ENCODE measurements around the gene FAM229B. TPM values are rescaled to one million over a fixed set of nuclear protein-coding genes. Genes with fewer than 3 reads are reported as not detected.
A peak's percentile ranks its signal among the peaks of the same experiment; 100 is the strongest.
"Not testable (repeated sequence)": the region's sequence is repeated elsewhere in the genome, so short reads cannot be mapped to it uniquely, and the experiment has no call there.

FAM229B gene, protein sequence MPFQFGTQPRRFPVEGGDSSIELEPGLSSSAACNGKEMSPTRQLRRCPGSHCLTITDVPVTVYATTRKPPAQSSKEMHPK
- 1 to 10 TPM in 1 of 2 donors, under 1 TPM in 1; 0.49 to 3.3 TPM for total RNA-seq
- long read RNA-seq = 0 reads

DNA sequence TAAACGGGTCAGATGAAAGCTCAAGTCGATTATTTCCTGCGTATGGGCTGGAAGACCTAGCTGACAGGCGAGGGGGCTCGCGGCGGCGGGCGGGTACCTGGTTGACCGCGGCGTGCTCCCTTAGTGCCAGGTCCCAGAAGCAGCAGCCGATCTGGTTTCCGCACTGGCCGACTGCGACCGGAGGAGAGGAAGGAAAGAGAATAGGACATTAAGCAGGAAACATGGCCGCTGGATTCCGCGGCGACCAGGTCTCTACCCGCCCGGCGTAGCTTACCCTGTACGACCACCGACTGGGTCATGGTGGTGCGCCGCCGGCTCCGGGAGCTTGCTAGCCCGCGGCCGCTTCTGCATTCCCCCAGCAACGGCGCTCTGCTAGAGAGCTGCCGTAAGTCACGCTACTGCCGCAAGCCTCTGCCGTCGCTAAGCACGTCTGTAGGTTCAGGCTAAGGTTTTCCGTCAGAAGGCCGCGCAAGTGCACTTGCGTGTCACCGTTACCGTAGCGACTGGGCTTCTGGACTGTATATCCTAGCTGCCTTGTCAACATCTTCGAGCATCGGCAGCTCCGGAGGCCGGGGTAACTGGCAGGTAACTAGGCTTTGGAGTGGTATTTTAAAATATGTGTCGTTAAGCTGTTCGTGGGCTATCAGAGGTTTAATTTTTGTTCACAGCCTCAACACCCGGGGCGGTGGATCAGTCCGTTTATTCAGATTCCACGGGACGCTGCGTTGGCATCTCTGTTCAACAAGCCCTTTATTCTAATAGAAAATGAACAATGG lies at the start of gene FAM229B, which contains the start of gene TUBE1:
Gene FAM229B (plus strand): TSS at position 456 of the 776 bp plus-strand sequence. CDS start 11,693 bp downstream, outside the sequence.
Gene TUBE1 (minus strand): TSS at position 347 of the 776 bp plus-strand sequence. CDS start 48 bp downstream, at position 299.
- intact Hi-C loops (cut with DNase I, micrococcal nuclease) = no loop called here
- DNase-seq = peak; percentile 93 to 96
- ATAC-seq = peak; percentile 99

DNA sequence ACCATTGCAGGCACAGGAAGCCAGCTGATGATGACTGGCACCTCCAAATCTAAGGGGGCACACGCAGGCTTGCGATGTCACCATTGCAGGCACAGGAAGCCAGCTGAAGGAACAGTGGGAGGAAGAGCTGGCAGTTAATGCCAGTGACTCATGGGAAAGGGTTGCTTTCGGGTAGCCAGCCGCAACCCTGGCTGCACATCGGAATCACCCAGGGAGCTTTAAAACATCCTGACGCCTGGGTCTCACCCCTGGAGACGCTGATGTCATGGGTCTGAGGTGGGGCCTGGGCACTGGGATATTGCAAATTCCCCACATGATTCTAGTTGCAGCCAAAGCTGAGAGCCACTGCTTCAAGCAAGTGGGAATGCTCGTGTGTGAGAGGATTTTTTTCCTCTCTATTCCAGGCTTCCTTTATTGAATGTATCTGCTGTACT lies 49.6 kb upstream of the FAM229B start:
- ATAC-seq = no peak
- intact Hi-C loops (cut with DNase I, micrococcal nuclease) = no loop called here
- DNase-seq = peak in 1 of 2 donors; percentile 46

DNA sequence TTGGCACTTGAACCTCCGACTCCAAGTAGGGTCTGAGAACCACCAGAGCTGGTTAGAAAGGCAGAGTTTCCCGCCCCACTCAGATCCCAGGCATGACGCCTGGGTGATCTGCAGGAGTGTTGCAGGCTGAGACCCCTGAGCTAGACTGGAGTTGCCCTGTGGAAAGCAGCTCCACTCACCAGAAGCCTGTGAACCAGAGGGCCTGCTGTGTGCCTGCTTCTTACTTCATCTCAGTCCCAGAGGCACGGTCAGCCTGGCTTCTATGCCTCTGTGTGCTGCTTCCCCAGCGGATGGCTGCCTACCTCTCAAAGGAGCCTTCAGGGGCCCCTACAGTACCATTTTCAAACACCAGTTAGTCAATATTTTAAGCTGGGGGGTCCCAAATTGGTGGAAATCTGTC lies 49.1 kb upstream of the FAM229B start:
- intact Hi-C loops (cut with DNase I, micrococcal nuclease) = no loop called here
- ATAC-seq (no peak), DNase-seq (no peak)

DNA sequence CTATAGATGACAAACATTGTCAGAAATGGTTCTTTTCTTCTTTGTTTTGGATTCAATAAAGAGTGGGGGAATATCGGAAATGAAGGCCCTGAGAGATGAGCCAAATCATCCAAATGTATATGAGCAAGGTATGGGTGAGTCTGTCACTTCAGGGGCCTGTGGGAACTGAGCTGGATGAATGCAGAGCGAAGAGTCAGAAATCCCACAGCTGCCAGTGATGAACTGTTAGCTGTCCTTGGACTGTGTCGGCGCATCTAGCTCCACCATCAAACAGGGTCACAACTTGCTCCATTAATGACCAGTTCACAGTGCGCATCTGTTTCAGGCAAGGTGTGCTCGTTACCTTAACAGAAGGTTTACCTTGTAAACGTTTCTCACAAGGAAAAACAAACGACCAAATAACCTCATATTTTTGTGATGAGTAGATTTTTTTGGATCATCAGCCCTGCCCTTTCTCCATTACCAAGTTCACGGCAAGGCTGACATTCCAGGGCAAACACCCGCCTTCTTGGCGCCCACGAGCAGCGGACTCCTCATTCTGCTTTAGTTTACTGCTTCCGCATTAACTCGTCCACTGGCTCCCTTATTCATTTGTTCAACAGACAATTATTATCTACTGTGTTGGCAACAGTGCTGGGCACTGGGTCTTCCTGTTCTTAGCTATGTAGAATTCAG lies 48.5 kb upstream of the FAM229B start:
- no peak for ATAC-seq
- DNase-seq = no peak
- intact Hi-C loops (cut with DNase I, micrococcal nuclease) = no loop called here

DNA sequence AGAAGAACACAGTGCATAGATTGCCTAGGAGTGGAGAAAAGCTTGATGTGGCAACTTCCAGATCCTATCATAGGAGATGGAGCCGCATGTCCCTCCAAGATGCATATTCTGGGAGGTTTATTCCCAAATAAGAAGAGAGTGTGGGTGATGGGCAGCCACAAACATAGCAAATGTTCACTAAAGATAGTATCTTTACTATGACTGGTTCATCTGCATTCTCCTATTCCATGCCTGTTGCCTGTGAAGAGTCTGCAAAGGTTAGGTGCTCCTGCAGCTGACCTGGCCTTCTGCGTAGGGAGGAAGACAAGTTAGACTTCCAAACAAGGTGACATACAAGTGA lies 48.0 kb upstream of the FAM229B start:
- intact Hi-C loops (cut with DNase I, micrococcal nuclease) = no loop called here
- ATAC-seq = no peak

DNA sequence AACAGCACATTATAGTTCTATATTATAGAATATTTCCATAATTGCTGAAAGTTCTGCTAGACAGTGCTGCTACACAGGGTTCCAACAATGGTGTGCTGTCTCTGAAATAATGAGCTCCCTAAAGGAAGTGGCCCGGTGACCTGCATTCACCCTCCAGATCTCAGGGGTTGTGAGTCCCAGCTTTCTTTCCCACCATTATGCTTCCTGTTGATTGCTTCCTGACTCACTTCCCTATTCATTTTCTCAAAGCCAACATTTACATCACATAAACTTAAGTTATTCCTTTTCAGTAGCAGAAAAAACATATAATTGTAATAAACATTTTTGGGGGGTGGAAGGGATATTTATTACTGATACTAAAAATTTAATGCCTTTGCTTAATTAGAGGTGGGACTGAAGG lies 46.4 kb upstream of the FAM229B start:
- intact Hi-C loops (cut with DNase I, micrococcal nuclease) = loop anchor here in 1 of 2 donors (5.0 kb wide), 1 partner anchor 784 kb away; a partner anchor contains a TSS
- ATAC-seq = no peak
- DNase-seq = no peak

More for the DNA sequence above, 48.0 kb upstream of the FAM229B start:
- no peak for DNase-seq

DNA sequence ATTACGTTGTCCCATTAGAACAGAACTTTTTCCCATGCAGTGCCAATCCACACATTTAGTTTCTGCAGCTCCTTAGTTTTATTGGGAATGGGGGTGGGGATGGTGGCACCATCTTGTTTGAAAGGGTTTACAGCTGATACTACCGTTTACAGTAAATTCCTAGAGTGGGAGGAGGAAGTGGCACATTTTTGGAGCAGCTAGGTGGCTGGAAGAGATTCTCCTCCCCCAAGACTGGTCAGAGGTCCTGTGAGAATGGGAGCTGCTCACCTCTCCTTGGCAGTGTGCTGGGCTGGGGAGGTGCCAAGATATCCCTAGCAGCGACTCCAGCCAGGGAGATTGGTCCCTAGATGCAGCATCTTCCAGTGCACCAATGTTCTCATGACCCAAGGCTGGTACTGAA lies 45.9 kb upstream of the FAM229B start:
- intact Hi-C loops (cut with DNase I, micrococcal nuclease) = loop anchor here in 1 of 2 donors (5.0 kb wide), 1 partner anchor 784 kb away; a partner anchor contains a TSS
- ATAC-seq (no peak), DNase-seq (no peak)

DNA sequence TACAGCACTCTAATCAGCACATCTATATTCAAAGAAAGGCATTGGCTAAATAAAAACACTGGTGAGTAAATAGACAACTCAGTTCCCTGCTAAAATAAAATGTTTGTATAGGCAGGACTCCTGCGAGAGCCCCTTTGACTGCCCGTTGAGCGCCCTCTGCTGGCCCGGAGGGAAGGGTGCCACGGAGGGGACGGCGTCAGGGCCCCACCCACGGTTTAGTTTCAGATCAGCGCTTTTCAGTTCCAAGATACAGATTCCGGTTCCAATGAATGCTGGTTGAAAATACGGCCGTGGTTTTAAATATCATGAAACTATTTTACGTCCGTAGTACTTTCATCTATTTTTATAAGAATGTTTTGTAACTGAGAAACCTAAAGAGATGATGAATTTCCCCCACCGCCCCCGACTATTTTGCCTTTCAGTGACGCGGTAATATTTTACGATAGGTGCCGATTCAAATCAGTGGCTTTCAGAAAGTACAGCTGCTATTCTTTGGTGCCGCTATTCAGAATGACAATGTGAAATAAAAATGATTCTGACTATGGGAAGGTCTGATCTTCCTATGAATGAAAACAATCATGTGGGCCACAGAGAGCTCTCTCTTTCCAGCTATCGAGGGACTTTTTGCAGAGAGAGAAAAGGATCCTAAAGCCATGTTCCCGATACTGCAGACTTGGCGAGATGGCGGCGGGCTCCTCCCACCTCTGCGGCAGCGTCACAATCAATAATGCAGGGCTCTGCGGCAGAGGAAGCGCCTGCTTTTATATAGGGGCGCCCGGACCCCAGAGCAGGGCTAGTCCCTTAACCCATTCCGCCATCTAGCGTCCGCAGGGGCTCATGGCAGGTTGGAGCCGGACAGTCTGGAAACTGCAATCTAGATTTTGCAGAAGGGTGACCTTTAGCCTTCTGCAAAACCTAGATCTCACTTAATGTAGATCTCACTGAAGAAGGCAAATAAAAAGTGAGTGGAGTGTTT lies 44.1 kb upstream of the FAM229B start:
- intact Hi-C loops (cut with DNase I, micrococcal nuclease) = loop anchor here in 1 of 2 donors (5.0 kb wide), 1 partner anchor 786 kb away; a partner anchor contains a TSS
- peak; percentile 95 for ATAC-seq
- peak; percentile 83 to 91 for DNase-seq

DNA sequence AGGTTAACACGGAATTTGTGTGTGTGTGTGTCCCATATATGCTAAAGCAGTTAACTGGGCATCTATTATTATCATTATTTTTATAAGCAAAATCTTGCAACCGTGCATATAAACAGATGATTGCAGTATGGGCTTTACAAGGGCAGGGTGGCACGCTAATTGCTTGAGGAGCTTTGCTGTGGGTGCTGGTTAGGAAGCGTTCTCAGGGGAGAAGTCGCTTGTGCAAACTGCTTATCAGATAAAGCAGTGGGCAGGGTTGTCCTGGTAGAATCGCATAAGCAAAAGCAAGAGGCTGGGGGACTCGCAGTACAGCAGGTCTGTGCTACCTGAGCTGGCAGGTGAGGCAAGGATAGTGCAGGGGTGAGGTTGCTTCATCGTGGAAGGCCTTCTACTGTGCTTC lies 43.2 kb upstream of the FAM229B start:
- DNase-seq (no peak), ATAC-seq (no peak)
- intact Hi-C loops (cut with DNase I, micrococcal nuclease) = loop anchor here in 1 of 2 donors (5.0 kb wide), 1 partner anchor 787 kb away; a partner anchor contains a TSS

DNA sequence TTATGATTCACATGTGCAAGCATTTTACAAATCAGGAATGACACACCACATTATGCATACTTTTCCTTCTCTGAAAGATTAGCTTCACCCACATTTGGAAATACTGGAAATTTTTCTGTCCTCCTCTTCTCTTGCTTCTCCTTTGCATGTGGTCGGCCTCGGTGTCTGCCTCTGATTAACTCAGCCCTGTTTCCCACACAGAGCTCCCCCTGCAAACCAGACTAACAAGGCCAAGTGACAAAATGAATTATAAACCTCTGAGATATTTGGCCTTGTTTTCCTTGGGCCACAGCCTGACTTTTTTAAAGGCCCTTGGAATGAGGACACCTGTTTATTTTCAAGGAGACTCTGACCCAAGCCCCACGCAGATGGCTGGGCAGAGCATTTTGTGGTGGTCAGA lies 42.5 kb upstream of the FAM229B start:
- ATAC-seq (no peak), DNase-seq (no peak)
- intact Hi-C loops (cut with DNase I, micrococcal nuclease) = loop anchor here in 1 of 2 donors (5.0 kb wide), 1 partner anchor 788 kb away; a partner anchor contains a TSS

DNA sequence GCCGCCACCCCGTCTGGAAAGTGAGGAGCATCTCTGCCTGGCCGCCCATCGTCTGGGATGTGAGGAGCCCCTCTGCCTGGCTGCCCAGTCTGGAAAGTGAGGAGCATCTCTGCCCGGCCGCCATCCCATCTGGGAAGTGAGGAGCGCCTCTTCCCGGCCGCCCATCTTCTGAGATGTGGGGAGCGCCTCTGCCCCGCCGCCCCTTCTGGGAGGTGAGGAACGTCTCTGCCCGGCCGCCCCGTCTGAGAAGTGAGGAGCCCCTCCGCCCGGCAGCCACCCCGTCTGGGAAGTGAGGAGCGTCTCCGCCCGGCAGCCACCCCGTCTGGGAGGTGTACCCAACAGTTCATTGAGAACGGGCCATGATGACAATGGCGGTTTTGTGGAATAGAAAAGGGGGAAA lies 39.9 kb upstream of the FAM229B start:
- ATAC-seq; DNase-seq; intact Hi-C loops (cut with DNase I, micrococcal nuclease): not testable (repeated sequence)

DNA sequence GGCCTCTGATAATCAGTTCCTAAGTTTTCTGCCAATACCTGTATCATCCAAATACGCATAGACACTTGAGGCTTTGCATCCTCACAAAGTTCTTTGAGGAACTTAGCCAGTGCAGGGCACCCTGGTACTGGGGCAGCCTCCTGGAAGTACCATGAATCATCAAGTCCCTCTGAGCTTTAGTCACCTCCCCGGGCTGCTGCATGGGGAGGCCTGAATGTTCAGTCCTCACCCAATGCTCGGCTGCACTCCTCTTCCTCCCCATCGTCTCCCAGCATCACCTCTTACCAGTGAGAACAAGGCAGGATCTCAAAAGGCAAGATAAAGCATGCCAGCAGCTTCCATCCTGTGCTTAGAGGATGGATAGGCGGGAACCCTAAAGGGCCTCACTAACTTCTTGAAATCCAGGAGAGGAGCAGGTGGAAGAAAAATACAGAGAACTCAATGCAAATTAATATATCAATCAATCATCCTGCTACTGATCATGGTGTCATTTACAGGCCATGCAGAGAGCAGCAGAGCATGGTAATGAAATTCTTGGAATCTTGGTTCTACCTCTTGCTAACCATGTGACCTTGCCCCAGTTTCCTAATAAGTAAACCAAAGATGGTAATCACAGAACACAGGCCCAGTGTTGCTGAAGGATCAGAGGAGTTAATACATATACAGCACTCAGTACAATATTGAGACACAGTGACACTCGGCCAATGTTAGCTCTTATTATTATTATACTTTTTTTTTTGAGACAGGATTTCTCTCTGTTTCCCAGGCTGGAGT lies 38.2 kb upstream of the FAM229B start:
- no peak for DNase-seq
- intact Hi-C loops (cut with DNase I, micrococcal nuclease) = no loop called here
- ATAC-seq = no peak

DNA sequence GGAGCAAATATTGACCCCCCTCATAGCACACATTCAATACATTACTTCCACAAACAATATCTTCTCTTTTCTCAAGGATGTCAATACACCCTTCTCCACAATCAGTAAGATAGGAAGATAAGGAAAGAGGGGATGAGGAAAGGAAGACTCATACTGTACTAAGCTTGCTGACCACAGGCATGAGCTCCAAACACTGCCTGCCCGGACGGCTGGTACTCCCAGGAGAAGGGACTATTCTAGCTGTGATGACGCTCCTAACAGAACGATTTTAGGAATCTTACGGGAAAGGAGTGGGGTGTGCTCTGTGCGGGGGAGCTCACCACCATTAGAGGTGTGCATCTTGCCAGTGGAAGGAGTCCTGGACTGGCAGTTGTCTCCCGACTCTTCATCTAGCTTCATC lies 37.4 kb upstream of the FAM229B start:
- intact Hi-C loops (cut with DNase I, micrococcal nuclease) = no loop called here
- no peak for DNase-seq
- no peak for ATAC-seq

DNA sequence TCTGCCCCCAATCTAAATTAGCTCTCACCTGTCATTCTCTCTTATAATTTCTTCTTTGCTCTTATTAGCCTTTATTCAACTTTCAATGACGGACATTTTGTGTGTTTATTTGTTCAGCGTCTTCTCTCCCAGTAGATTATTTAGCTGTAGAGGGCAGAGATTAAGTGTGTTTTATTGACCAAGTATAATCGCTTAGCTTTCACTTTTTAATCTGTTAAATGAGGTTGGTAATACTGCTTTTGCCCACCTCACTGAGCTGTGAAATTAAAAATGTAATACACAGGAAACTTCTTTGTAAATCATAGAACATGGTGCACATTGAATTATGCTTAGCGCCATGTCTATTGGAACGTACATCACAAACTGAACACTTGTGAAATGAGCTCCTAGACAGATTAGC lies 37.0 kb upstream of the FAM229B start:
- intact Hi-C loops (cut with DNase I, micrococcal nuclease) = no loop called here
- no peak for ATAC-seq

DNA sequence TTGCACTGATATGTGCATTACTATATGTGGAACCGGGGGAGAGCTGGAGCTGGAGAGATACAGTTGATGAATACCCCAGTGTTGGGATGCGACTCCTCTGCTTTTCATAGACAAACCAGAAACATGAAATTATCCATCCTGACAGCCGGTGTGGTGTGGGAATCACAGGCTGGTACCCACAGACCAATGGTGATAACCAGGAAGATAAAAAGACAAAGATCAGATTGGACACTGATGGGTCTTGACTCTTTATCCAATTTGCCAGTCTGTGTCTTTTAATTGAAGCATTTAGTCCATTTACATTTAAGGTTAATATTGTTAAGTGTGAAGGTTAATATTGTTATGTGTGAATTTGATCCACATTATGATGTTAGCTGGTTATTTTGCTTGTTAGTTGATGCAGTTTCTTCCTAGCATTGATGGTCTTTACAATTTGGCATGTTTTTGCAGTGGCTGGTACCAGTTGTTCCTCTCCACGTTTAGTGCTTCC lies 36.1 kb upstream of the FAM229B start:
- intact Hi-C loops (cut with DNase I, micrococcal nuclease); DNase-seq; ATAC-seq: not testable (repeated sequence)

More for the DNA sequence above, 37.0 kb upstream of the FAM229B start:
- DNase-seq = no peak

DNA sequence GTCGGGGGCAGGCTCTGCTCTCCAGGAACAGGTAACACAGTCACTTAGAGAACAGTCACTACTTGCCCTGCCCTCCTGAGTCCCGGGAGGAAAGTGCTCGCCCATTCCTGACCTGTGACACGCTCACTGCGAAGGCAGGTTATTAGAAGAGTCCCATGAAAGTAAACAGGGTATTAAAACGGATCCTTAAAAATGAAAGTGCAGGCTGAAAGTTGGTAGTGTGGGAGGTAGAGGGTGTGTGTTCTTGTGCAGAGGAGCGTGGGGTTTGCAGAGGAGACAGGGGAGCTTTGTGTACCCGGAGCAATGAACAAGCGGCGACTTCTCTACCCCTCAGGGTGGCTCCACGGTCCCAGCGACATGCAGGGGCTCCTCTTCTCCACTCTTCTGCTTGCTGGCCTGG lies 33.4 kb upstream of the FAM229B start, which contains the start of gene CCN6:
Gene CCN6 (plus strand): TSS at position 104 of the 400 bp plus-strand sequence. CDS start 254 bp downstream, at position 358.
- intact Hi-C loops (cut with DNase I, micrococcal nuclease) = no loop called here
- no peak for DNase-seq
- ATAC-seq = no peak

DNA sequence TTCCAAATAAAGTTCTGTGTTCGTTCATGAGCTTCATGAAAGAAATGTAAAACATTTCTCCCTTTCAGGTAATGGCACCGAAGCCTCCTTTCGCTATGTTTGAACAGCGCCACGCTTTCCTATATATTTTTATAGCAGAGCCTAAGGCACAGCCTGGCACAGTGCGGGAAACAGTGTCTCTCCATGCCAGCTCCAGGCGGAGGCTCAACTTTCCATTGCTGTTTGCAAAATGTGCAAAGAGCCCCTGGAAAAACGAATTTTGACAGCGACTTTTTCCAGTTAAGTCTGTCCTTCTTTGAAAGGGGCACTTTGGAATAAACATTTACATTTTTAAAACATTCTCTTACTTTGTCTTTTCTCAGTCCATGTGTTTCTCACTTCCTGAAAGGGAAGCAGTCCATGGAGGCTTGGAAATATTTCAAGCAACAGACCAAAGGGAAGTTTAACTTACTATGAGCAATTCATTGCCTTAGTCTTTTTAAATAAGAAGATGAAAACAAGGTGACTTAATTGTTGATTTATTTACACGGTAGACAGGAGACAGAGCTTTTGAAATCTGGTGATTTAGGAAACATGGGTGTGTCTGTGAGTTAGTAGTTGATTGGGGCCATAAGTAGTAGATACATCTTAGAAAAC lies 32.7 kb upstream of the FAM229B start:
- intact Hi-C loops (cut with DNase I, micrococcal nuclease) = no loop called here
- ATAC-seq (no peak), DNase-seq (no peak)

Data from left colon (tissue), 2 donors.